GM23248 (cell line): ENCODE data around the gene DIAPH1.

Source experiments
- EZH2 ChIP-seq: fragments of 200-600 bp; sonication (generic); IDR thresholded peaks from 2 replicates; pipeline ENCODE4 v1.6.1; 2018; ENCODE audit warnings: antibody characterized with exemption, mild to moderate bottlenecking; ENCODE audit not compliant: insufficient read depth, poor library complexity, severe bottlenecking
- EZH2phosphoT487 ChIP-seq: fragments of 200-600 bp; sonication (generic); IDR thresholded peaks from 2 replicates; pipeline ENCODE4 v1.6.1; 2018; ENCODE audit warnings: antibody characterized with exemption, moderate library complexity, mild to moderate bottlenecking, low read depth; ENCODE audit not compliant: insufficient read depth

- TF ChIP-seq EZH2 (no peak), EZH2phosphoT487 (no peak)
Observed at GRCh38 chr5:141508440-141508797, 110.4 kb downstream of the DIAPH1 start.
